ENCODE results near the gene AQR. TPM values are rescaled to one million over a fixed set of nuclear protein-coding genes. Genes with fewer than 3 reads are reported as not detected.
A peak's percentile ranks its signal among the peaks of the same experiment; 100 is the strongest.

AQR gene
- total and polyA plus RNA-seq, 10 of the 15 experiments (the other 5 are each of a cell fraction or from before 2014, with no cell fraction given): 18.2 to 53.5 (median 32.6) TPM

DNA sequence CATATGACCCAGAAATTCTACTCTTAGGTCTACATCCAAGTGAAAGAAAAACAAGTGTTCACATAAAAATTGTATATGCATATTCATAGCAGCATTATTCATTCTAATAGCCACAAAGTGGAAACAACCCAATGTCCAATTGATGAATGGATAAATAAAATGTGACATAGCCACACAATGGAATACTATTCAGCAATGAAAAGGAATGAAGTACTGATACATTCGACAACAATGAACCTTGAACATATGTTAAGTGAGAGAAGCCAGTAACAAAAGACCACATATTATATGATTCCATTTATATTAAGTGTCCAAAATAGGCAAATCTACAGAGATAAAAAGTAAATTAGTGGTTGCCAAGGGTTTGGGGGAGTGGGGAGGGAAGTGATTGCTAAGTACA lies 104.0 kb downstream of the AQR start:
- no TSS peak for BruUV-seq (replicated peaks)
- ChIA-PET POLR2A (no interaction called here), CTCF (no interaction called here), RAD21 (ENCODE audit: unreplicated experiment) (no interaction called here), SMC1A (ENCODE audit: uncharacterized antibody, unreplicated experiment) (no interaction called here)
- peaks cover 1 to 27% of the 10 kb centered on the region in 2 experiments; a peak in 2 of 4 replicates for H3K36me3 ChIP-seq (ENCODE audit: control insufficient read depth in 2 of 2, insufficient read depth in 2 of 2, low read length in 1 of 2)
- FAIRE-seq: no peak
- no peak for DNase-seq (ENCODE audit: low read depth, low spot score)
- WGBS (ENCODE audit: insufficient coverage, insufficient replicate concordance, low lambda C conversion rate, missing lambda C conversion rate): 95% methylated on average over 1 of the region's 1 CpG
- H4K20me1 ChIP-seq (ENCODE audit: control insufficient read depth, insufficient read depth): no peaks in the 10 kb centered on the region
- H3K4me3 ChIP-seq: no peak overlapping the region
- no peak for TF ChIP-seq HDGF (IDR thresholded peaks at IDR 0.05)
- no peak for TF ChIP-seq MYC (IDR thresholded peaks at IDR 0.05; ENCODE audit: insufficient read depth, insufficient read length, insufficient replicate concordance, low read length, severe bottlenecking)
- TF ChIP-seq EZH2 (IDR thresholded peaks at IDR 0.05; ENCODE audit: borderline replicate concordance, control insufficient read depth, low read depth, low read length): no peak
- 0 out of 2 replicates have a peak, but pooled peaks have one; percentile 32 for TF ChIP-seq ZNF24 (IDR thresholded peaks at IDR 0.05)
- TF ChIP-seq SMAD5 (IDR thresholded peaks at IDR 0.05; ENCODE audit: low read depth): no peak
- no peaks in the 10 kb centered on the region for H3K27me3 ChIP-seq (replicated peaks in 1 of 2; ENCODE audit: control insufficient read depth in 2 of 2, insufficient read depth in 2 of 2, low read length in 1 of 2)
- intact Hi-C loops (cut with micrococcal nuclease; ENCODE audit: unreplicated experiment) (no loop called here), in situ Hi-C loops (cut with MboI) (no loop called here)
- no peak overlapping the region for H3K4me2 ChIP-seq (ENCODE audit: control insufficient read depth, insufficient read depth)
- no peaks in the 10 kb centered on the region for H3K79me2 ChIP-seq (ENCODE audit: control insufficient read depth, insufficient read depth, low read length)
- no peak for ATAC-seq
- H3K4me1 ChIP-seq (ENCODE audit: control insufficient read depth, insufficient read depth, low read length): no peaks in the 10 kb centered on the region
- H3K27ac ChIP-seq (ENCODE audit: control insufficient read depth, insufficient read depth): no peak overlapping the region
- no peak overlapping the region for H3K9ac ChIP-seq (ENCODE audit: control insufficient read depth, insufficient read depth, low read length)
- no peaks in the 10 kb centered on the region for H3K9me3 ChIP-seq (replicated peaks; ENCODE audit: control insufficient read depth, insufficient read depth, low read length)
- no peak overlapping the region for H2AFZ ChIP-seq (ENCODE audit: control insufficient read depth, low read depth, low read length)

DNA sequence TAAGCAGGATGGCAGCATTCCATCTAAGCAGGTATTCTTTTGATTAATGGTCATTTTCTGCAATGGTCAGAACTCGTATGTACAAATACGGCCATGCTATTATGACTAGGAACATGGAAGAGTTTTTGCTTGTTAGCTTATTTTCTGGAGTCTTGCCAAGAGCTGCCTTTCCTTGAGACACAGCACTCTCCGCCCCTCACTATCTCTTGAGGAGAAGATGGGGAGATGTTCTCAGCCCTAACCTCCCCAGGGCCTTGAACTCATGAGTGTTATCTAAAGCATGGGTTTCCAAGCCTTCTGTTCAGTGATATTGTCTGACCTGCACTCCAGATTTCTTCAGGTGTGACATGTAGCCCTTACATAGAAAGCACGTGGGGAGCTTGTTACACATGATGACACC lies 108.3 kb downstream of the AQR start:
- CTCF ChIA-PET: no interaction called here
- no peaks in the 10 kb centered on the region for H4K20me1 ChIP-seq (ENCODE audit: control insufficient read depth, insufficient read depth)
- no peak overlapping the region for H3K4me2 ChIP-seq (ENCODE audit: control insufficient read depth, insufficient read depth)
- H3K9ac ChIP-seq (ENCODE audit: control insufficient read depth, insufficient read depth, low read length): no peak overlapping the region
- H3K79me2 ChIP-seq (ENCODE audit: control insufficient read depth, insufficient read depth, low read length): no peaks in the 10 kb centered on the region
- no peak for DNase-seq (ENCODE audit: low read depth, low spot score)
- RAD21 ChIA-PET (ENCODE audit: unreplicated experiment): no interaction called here
- H3K4me3 ChIP-seq: no peak overlapping the region
- no peak overlapping the region for H2AFZ ChIP-seq (ENCODE audit: control insufficient read depth, low read depth, low read length)
- SMC1A ChIA-PET (ENCODE audit: uncharacterized antibody, unreplicated experiment): no interaction called here
- FAIRE-seq: no peak
- in situ Hi-C loops (cut with MboI): loop anchor here (5.0 kb wide), 1 partner anchor 49 kb away; no protein-coding TSS in a partner anchor
- 98% methylated on average over 4 of the region's 4 CpGs for WGBS (ENCODE audit: insufficient coverage, insufficient replicate concordance, low lambda C conversion rate, missing lambda C conversion rate)
- no peaks in the 10 kb centered on the region for H3K4me1 ChIP-seq (ENCODE audit: control insufficient read depth, insufficient read depth, low read length)
- no peak overlapping the region for H3K27ac ChIP-seq (ENCODE audit: control insufficient read depth, insufficient read depth)
- H3K36me3 ChIP-seq (ENCODE audit: control insufficient read depth in 2 of 2, insufficient read depth in 2 of 2, low read length in 1 of 2): peaks cover 3 to 22% of the 10 kb centered on the region in 2 experiments
- no TSS peak for BruUV-seq (replicated peaks)
- no peaks in the 10 kb centered on the region for H3K9me3 ChIP-seq (replicated peaks; ENCODE audit: control insufficient read depth, insufficient read depth, low read length)
- POLR2A ChIA-PET: no interaction called here
- intact Hi-C loops (cut with micrococcal nuclease; ENCODE audit: unreplicated experiment): no loop called here
- ATAC-seq: no peak
- no peaks in the 10 kb centered on the region for H3K27me3 ChIP-seq (replicated peaks in 1 of 2; ENCODE audit: control insufficient read depth in 2 of 2, insufficient read depth in 2 of 2, low read length in 1 of 2)
- TF ChIP-seq BACH1 (IDR thresholded peaks at IDR 0.05; ENCODE audit: borderline replicate concordance) (no peak), IKZF2 (IDR thresholded peaks at IDR 0.05) (no peak), TAF1 (IDR thresholded peaks at IDR 0.05; ENCODE audit: borderline replicate concordance, low read depth, low read length) (no peak), RCOR1 (conservative IDR thresholded peaks at IDR 0.05; ENCODE audit: low read depth, low read length) (no peak), ZNF274 (IDR thresholded peaks at IDR 0.05; ENCODE audit: insufficient read depth, insufficient read length) (no peak)
- TF ChIP-seq, protein P1, sequence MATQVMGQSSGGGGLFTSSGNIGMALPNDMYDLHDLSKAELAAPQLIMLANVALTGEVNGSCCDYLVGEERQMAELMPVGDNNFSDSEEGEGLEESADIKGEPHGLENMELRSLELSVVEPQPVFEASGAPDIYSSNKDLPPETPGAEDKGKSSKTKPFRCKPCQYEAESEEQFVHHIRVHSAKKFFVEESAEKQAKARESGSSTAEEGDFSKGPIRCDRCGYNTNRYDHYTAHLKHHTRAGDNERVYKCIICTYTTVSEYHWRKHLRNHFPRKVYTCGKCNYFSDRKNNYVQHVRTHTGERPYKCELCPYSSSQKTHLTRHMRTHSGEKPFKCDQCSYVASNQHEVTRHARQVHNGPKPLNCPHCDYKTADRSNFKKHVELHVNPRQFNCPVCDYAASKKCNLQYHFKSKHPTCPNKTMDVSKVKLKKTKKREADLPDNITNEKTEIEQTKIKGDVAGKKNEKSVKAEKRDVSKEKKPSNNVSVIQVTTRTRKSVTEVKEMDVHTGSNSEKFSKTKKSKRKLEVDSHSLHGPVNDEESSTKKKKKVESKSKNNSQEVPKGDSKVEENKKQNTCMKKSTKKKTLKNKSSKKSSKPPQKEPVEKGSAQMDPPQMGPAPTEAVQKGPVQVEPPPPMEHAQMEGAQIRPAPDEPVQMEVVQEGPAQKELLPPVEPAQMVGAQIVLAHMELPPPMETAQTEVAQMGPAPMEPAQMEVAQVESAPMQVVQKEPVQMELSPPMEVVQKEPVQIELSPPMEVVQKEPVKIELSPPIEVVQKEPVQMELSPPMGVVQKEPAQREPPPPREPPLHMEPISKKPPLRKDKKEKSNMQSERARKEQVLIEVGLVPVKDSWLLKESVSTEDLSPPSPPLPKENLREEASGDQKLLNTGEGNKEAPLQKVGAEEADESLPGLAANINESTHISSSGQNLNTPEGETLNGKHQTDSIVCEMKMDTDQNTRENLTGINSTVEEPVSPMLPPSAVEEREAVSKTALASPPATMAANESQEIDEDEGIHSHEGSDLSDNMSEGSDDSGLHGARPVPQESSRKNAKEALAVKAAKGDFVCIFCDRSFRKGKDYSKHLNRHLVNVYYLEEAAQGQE (IDR thresholded peaks at IDR 0.05; ENCODE audit: low read depth, low read length): no peak
- TF ChIP-seq, protein P2, sequence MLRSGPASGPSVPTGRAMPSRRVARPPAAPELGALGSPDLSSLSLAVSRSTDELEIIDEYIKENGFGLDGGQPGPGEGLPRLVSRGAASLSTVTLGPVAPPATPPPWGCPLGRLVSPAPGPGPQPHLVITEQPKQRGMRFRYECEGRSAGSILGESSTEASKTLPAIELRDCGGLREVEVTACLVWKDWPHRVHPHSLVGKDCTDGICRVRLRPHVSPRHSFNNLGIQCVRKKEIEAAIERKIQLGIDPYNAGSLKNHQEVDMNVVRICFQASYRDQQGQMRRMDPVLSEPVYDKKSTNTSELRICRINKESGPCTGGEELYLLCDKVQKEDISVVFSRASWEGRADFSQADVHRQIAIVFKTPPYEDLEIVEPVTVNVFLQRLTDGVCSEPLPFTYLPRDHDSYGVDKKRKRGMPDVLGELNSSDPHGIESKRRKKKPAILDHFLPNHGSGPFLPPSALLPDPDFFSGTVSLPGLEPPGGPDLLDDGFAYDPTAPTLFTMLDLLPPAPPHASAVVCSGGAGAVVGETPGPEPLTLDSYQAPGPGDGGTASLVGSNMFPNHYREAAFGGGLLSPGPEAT (IDR thresholded peaks at IDR 0.05; ENCODE audit: low read depth): no peak
- TF ChIP-seq, protein P3, sequence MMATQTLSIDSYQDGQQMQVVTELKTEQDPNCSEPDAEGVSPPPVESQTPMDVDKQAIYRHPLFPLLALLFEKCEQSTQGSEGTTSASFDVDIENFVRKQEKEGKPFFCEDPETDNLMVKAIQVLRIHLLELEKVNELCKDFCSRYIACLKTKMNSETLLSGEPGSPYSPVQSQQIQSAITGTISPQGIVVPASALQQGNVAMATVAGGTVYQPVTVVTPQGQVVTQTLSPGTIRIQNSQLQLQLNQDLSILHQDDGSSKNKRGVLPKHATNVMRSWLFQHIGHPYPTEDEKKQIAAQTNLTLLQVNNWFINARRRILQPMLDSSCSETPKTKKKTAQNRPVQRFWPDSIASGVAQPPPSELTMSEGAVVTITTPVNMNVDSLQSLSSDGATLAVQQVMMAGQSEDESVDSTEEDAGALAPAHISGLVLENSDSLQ (IDR thresholded peaks at IDR 0.05): no peak

All from GM12878 (cell line).